Activated T-cell treated with anti-CD3 and anti-CD28 coated beads, Interleukin-2, amount 50 U/mL, for 72 hours (primary cell): ENCODE measurements around the gene PRKG1. TPM values are rescaled to one million over a fixed set of nuclear protein-coding genes. Genes with fewer than 3 reads are reported as not detected.
"Not testable (repeated sequence)": the region's sequence is repeated elsewhere in the genome, so short reads cannot be mapped to it uniquely, and the experiment has no call there.

Experiments
- ATAC-seq, 2 donors: fragments of 150-1000 bp; cut with Tn5 transposase; replicated peaks in 1 of 2; 2 replicates each; pipeline ENCODE4 v1.10.0; 2021; ENCODE audit warnings: moderate library complexity in 2 of 2, mild to moderate bottlenecking in 1 of 2
- DNase-seq, 2 donors: peaks; one replicate each; pipeline ENCODE4 v3.0.0; 2021 to 2022; ENCODE audit warnings: mixed read lengths in 1 of 2
- H3K27ac Mint-ChIP-seq: one replicate; pipeline ENCODE4 v1.8.0; 2022; ENCODE audit warnings: mild to moderate bottlenecking, moderate library complexity, mixed read lengths
- H3K27me3 Mint-ChIP-seq: one replicate; pipeline ENCODE4 v1.8.0; 2022; ENCODE audit warnings: low read depth, mixed read lengths
- H3K36me3 Mint-ChIP-seq, 2 donors: one replicate each; pipeline ENCODE4 v1.8.0; 2022; ENCODE audit warnings: mixed read lengths in 2 of 2, mild to moderate bottlenecking in 1 of 2; ENCODE audit not compliant: insufficient read depth in 2 of 2
- H3K4me1 Mint-ChIP-seq: one replicate; pipeline ENCODE4 v1.8.0; 2022; ENCODE audit warnings: low read depth, mixed read lengths
- H3K4me3 Mint-ChIP-seq, 2 donors: one replicate each; pipeline ENCODE4 v1.8.0; 2022; ENCODE audit warnings: mild to moderate bottlenecking in 2 of 2, mixed read lengths in 2 of 2, moderate library complexity in 2 of 2
- H3K9me3 Mint-ChIP-seq, 2 donors: one replicate each; pipeline ENCODE4 v1.8.0; 2022; ENCODE audit warnings: mixed read lengths in 2 of 2
- total RNA-seq, 2 donors: library from RNA; stranded (reverse); gene quantifications; one replicate each; pipeline ENCODE4 v1.2.3, GENCODE V29; 2022

PRKG1 gene
- total RNA-seq, 2 donors from 2014 or later = not detected

DNA sequence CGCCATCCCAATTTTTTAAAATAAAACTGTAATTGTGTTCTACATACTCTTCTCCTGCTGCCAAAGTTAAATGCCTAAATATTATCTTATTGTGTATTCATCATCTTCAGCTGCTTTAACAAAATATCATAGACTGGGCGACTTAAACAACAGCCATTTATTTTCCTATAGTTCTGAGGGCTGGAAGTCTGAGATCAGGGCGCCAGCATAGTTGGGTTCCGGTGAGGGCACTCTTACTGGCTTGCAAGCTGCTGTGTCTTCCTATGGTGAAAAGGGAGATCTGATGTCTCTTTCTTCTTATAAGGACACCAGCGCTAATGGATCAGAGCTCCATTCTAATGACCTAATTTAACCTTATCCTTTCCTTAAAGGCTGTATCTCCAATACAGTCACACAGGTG is 594.8 kb downstream of the PRKG1 start:
- no peaks in the 10 kb centered on the region for H3K4me1 Mint-ChIP-seq
- DNase-seq (no peak), ATAC-seq (no peak)
- peaks cover 5% of the 10 kb centered on the region for H3K27me3 Mint-ChIP-seq
- H3K4me3 Mint-ChIP-seq = no peak overlapping the region
- H3K9me3 Mint-ChIP-seq = peaks cover 0 to 4% of the 10 kb centered on the region in 2 donors
- peaks cover 0 to 2% of the 10 kb centered on the region in 2 donors for H3K36me3 Mint-ChIP-seq
- no peak overlapping the region for H3K27ac Mint-ChIP-seq

DNA sequence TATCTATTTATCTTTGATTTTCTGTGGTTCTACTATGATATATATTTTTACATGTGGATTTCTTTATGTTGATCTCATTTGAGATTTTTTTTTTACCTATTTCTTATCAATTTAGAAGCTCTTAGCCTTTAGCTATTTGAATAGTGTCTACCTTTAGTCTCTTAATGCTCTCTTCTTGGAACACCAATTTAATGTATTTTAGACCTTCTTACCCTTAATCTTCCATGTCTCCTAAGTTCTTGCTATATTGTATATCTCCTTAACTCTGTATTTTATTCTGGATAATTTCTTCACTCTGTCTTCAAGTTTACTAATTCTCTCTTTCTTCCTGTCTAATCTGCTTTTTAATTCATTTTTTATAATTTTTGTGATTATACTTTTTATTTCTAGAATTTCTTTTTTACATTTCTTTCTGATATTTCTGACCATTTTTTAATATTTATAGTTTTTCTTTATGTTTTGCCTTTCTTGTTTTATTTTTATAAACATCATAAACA is 597.8 kb downstream of the PRKG1 start:
- H3K4me1 Mint-ChIP-seq = no peaks in the 10 kb centered on the region
- no peak overlapping the region for H3K4me3 Mint-ChIP-seq
- no peak for ATAC-seq
- H3K27me3 Mint-ChIP-seq = peaks cover 12% of the 10 kb centered on the region
- H3K27ac Mint-ChIP-seq = no peak overlapping the region
- H3K36me3 Mint-ChIP-seq = peaks cover 0 to 2% of the 10 kb centered on the region in 2 donors
- peaks cover 0 to 4% of the 10 kb centered on the region in 2 donors for H3K9me3 Mint-ChIP-seq
- DNase-seq = no peak

DNA sequence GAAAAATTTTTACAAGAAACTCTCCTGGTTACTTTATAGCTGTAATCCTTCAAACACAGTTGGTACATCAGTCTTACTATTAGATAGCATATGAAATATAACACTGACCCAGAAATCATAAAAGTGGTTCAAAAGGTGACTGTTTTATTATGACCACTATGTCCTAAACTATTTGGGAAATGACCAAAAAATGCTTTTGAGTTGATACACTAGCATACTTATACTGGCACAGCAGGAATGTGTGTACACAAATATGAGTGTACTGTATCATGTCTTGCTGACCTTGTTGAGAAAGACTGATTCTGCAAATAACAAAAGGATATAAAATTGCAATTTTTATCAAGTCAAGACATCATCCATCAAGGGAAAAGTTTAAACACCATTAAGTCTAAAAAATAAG is 600.8 kb downstream of the PRKG1 start:
- DNase-seq (no peak), ATAC-seq (no peak)
- Mint-ChIP-seq H3K4me3 (no peak overlapping the region), H3K4me1 (no peaks in the 10 kb centered on the region), H3K27ac (no peak overlapping the region), H3K9me3 (peaks cover 0 to 6% of the 10 kb centered on the region in 2 donors), H3K36me3 (peaks cover 0 to 2% of the 10 kb centered on the region in 2 donors), H3K27me3 (peaks cover 29% of the 10 kb centered on the region)

DNA sequence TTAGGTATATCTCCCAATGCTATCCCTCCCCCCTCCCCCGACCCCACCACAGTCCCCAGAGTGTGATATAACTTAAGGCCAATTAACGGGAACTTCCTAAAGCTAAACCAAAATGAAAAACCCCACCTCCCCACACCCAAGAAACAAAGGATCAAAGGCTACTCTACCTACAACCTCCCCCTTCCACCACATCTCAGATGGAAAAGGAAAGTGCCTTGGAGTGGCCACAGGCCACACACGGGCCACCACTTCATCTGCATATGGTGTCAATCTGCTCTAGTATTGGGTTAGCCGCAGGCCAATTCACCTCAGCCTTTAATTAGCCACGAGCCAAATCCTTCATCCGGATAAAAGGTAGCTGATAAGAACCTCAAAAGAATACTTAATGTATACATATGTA is 605.6 kb downstream of the PRKG1 start:
- Mint-ChIP-seq H3K27me3 (peaks cover 38% of the 10 kb centered on the region), H3K4me3 (no peak overlapping the region), H3K4me1 (no peaks in the 10 kb centered on the region), H3K9me3 (peaks cover 0 to 1% of the 10 kb centered on the region in 2 donors), H3K36me3 (no peaks in the 10 kb centered on the region), H3K27ac (no peak overlapping the region)
- ATAC-seq = no peak
- no peak for DNase-seq

DNA sequence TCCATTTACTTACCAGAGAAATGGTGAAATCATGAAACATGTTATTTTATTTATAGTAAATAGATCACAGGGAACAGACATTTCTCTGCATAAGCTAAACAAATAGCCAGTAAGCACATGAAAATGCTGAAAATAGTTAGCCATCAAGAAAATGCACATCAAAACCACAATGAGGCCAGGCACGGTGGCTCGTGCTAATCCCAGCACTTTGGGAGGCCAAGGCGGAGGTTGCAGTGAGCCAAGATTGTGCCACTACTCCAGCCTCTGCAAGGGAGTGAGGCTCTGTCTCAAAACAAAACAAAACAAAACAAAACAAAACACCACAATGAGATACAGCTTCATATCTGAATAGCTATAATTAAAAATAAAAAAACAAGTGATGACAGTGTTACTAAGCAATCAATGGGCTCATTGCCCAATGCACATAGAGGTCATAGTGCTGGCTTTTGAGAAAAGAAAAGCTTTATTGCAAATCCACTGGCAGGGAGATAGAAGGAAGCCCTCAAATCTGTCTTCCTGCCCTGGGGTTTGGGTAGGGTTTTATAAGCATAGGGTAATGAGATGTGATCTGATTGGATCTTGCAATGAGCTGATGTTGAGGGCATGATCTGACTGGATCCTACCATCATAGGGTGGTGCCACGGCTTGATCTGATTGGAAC is 608.9 kb downstream of the PRKG1 start:
- ATAC-seq = no peak
- peaks cover 0 to 1% of the 10 kb centered on the region in 2 donors for H3K9me3 Mint-ChIP-seq
- peaks cover 31% of the 10 kb centered on the region for H3K27me3 Mint-ChIP-seq

DNA sequence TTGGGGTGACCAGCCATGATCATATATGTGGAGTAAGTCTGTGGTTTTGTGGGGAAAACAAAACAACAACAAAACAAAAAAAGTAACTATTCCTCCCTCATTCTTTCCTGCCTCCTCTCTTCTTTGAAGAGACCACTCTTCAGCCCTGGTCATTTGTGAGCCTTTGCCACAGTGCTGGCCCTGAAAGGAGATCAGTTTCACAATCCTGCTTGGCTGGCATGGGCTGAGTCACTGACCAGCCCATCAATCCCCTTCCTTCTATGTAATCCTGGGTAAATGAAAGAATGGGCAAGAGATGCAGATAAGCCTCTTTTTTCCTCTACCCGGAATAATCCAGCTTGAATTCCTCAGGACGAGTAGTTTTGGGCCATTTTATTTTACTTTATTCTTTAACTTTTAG is 611.5 kb downstream of the PRKG1 start:
- no peak for DNase-seq
- no peak overlapping the region for H3K27ac Mint-ChIP-seq
- H3K27me3 Mint-ChIP-seq = peaks cover 18% of the 10 kb centered on the region

More for the DNA sequence above, 608.9 kb downstream of the PRKG1 start:
- Mint-ChIP-seq H3K36me3 (no peaks in the 10 kb centered on the region), H3K4me3 (no peak overlapping the region), H3K4me1 (no peaks in the 10 kb centered on the region), H3K27ac (no peak overlapping the region)
- DNase-seq = no peak

DNA sequence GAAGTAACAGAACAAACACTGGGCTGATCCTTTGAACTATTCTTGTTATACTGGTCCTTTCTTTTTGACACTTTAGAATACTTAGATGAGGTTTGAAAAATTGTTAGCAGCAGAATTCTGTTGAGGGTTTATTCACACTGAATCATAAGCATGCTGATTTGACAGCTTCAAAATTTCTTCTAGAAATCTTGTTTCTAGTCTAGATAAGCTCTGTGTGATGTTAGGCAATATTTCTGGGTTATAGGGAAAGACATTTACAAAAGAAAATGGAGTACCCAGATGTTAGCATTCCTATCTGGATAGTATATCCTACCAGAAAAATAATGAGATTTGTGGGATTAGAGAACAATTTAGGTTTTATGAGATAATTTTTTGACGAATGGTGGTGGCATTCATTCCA is 613.0 kb downstream of the PRKG1 start:
- H3K9me3 Mint-ChIP-seq = peaks cover 3 to 5% of the 10 kb centered on the region in 2 donors
- H3K4me3 Mint-ChIP-seq = no peak overlapping the region
- peaks cover 0 to 2% of the 10 kb centered on the region in 2 donors for H3K36me3 Mint-ChIP-seq
- H3K27me3 Mint-ChIP-seq = peaks cover 13% of the 10 kb centered on the region
- H3K4me1 Mint-ChIP-seq = no peaks in the 10 kb centered on the region
- DNase-seq (no peak), ATAC-seq (no peak)
- H3K27ac Mint-ChIP-seq = no peak overlapping the region

More for the DNA sequence above, 611.5 kb downstream of the PRKG1 start:
- ATAC-seq = no peak
- Mint-ChIP-seq H3K4me3 (no peak overlapping the region), H3K4me1 (no peaks in the 10 kb centered on the region), H3K36me3 (peaks cover 0 to 2% of the 10 kb centered on the region in 2 donors), H3K9me3 (peaks cover 3 to 5% of the 10 kb centered on the region in 2 donors)

DNA sequence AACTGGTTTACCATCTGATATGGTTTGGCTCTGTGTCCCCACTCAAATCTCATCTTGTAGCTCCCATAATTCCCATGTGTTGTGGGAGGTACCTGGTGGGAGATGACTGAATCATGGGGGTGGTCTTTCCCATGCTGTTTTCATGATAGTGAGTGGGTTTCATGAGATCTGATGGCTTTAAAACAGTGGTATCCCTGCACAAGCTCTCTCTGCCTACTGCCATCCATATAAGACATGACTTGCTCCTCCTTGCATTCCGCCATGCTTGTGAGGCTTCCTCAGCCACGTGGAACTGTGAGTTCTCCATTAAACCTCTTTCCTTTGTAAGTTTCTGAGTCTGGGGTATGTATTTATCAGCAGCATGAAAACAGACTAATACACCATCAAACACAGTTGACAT is 614.5 kb downstream of the PRKG1 start:
- H3K27me3 Mint-ChIP-seq, H3K27ac Mint-ChIP-seq, ATAC-seq, DNase-seq, H3K4me1 Mint-ChIP-seq, H3K4me3 Mint-ChIP-seq, H3K36me3 Mint-ChIP-seq, H3K9me3 Mint-ChIP-seq: not testable (repeated sequence)

DNA sequence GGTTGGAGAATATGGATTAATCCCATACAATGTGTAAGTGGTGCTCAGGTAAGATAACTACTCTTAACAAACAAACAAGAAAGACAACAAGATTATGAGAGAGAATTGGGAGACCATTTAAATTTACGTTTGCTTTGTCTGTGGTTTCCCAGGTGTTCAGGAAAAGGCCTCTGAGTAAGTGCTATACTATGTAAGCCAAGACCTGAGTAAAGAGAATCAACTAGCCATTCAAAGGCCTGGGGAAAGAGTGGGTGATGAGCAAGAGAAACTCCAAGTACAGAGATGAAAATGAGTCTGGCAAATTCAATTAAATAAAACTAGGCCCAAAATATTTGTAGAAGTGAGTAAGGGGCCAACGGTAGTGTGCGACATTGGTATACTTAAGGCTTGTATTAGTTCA is 615.2 kb downstream of the PRKG1 start:
- Mint-ChIP-seq H3K36me3 (peaks cover 0 to 2% of the 10 kb centered on the region in 2 donors), H3K27ac (no peak overlapping the region), H3K4me1 (no peaks in the 10 kb centered on the region), H3K4me3 (no peak overlapping the region), H3K27me3 (peaks cover 10% of the 10 kb centered on the region), H3K9me3 (peaks cover 3 to 5% of the 10 kb centered on the region in 2 donors)
- ATAC-seq = no peak
- DNase-seq = no peak

DNA sequence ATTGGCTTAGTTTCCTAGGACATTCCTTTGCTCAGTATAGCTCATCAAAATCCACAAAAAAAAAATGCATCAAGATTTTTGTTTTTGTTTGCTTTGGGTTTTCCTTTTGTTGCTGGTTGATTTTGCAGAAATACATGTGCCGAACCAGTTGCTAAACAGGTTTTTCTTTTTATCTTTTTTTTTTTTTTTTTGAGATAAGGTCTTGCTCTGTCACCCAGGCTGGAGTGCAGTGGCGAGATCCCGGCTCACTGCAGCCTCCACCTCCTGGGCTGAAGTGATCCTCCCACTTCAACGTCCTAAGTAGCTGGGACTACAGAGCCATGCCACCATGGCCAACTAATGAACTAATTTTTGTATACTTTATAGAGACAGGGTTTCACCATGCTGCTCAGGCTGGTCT is 616.8 kb downstream of the PRKG1 start:
- peaks cover 5% of the 10 kb centered on the region for H3K4me1 Mint-ChIP-seq
- peaks cover 3 to 5% of the 10 kb centered on the region in 2 donors for H3K9me3 Mint-ChIP-seq
- no peak overlapping the region for H3K4me3 Mint-ChIP-seq
- DNase-seq = no peak
- ATAC-seq = no peak
- H3K36me3 Mint-ChIP-seq = peaks cover 2% of the 10 kb centered on the region in 2 donors
- no peak overlapping the region for H3K27ac Mint-ChIP-seq
- H3K27me3 Mint-ChIP-seq = peaks cover 3% of the 10 kb centered on the region

DNA sequence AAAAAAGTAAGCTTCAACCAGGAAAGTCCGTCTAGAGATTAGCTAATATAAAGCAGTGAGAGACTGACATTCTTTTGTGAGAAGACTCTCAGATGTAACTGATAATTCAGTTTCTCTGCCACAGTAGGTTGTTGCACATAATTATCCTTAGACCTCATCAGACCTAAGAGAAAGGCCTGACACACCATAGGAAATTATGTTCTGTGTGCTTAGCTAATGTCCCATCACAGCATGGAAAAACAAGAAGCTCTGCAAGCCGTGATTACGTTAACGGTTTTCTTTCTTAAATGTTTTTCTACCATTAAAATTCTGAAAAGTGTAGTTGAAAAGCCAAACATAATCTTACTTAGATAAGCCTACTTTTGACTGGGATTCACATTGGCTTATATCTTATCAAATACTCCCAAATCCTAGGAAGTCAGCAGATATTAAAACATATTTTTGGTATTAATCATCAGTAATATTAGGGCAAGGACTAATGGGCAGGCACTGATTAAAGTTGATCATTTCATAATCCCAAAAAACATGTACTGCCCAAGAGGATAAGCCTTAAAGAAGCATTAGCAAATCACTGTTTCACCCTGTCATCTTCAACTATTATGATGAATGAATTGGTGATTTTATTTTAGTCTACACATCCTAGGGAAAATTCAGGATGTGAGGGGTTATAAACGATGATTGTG is 619.9 kb downstream of the PRKG1 start:
- no peak overlapping the region for H3K27ac Mint-ChIP-seq
- ATAC-seq (no peak), DNase-seq (no peak)
- peaks cover 3% of the 10 kb centered on the region in 2 donors for H3K9me3 Mint-ChIP-seq
- no peaks in the 10 kb centered on the region for H3K27me3 Mint-ChIP-seq
- H3K4me1 Mint-ChIP-seq = peaks cover 27% of the 10 kb centered on the region
- no peak overlapping the region for H3K4me3 Mint-ChIP-seq
- peaks cover 11 to 23% of the 10 kb centered on the region in 2 donors for H3K36me3 Mint-ChIP-seq

DNA sequence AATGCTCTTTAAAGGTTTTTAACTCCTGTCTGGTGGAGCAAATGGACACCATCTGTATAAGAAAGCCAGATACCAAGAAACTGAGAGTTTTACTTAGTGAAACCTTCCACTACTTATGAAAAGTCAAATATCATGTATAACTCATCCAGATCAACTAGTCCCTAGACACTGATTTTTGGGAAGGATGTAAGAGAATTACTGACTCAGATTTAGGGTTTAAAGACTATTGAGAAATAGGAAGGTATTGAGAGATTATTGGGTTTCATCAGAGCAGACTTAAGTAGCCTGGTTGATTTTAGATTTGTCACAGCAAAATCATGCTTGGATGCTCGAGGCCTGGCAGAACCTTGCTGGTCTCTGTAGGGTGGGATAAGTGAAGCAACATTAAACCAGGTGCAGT is 622.0 kb downstream of the PRKG1 start:
- DNase-seq (no peak), ATAC-seq (no peak)
- Mint-ChIP-seq H3K4me3 (peak overlapping the region; percentile 43 to 97), H3K27ac (peak overlapping the region; percentile 82), H3K9me3 (no peaks in the 10 kb centered on the region), H3K27me3 (no peaks in the 10 kb centered on the region), H3K36me3 (peaks cover 11 to 25% of the 10 kb centered on the region in 2 donors), H3K4me1 (peaks cover 38% of the 10 kb centered on the region)

DNA sequence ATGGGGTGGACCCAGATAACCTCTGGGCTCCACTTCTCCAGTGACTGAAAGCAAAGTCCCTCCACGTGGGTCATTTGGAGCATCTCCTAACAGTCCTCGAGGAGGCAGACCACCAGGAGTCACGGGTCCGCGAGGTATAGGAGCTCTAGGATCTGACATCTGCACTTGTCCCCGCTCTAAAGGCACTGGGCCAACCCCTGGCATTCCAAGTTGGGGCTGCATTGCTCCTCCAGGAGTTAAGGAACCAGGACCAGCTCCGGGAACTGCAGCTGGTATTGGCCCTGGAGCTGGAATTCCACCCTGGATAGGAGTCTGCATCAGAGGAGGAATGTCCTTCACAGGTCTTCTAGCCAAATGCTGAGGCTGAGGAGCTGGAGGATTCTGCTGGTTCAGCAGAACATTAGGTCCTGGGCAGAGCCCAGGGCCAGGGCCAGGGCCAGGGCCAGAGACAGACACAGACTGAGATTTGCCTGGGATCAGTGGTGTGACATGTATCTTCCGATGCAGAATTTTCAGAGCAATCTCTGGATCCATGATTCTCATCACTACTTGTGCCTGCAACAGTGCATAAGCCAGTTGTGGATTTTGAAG is 624.3 kb downstream of the PRKG1 start:
- H3K4me1 Mint-ChIP-seq = peaks cover 52% of the 10 kb centered on the region
- peak overlapping the region; percentile 97 for H3K4me3 Mint-ChIP-seq
- ATAC-seq = no peak
- H3K27ac Mint-ChIP-seq = peak overlapping the region; percentile 100
- H3K27me3 Mint-ChIP-seq = no peaks in the 10 kb centered on the region
- no peaks in the 10 kb centered on the region for H3K9me3 Mint-ChIP-seq
- no peak for DNase-seq
- peaks cover 11 to 25% of the 10 kb centered on the region in 2 donors for H3K36me3 Mint-ChIP-seq
